ENCODE results near the gene BLVRA.

GRCh38 chr7:43768887-43769272, 10.4 kb downstream of the BLVRA start:
- no peak for TF ChIP-seq MAX (IDR thresholded peaks at IDR 0.05)
- TF ChIP-seq EZH2 (IDR thresholded peaks at IDR 0.05): no peak
- no peak for TF ChIP-seq POLR2A (IDR thresholded peaks at IDR 0.05; ENCODE audit: borderline replicate concordance, extremely low read depth, insufficient read depth, insufficient read length)
- no peak for TF ChIP-seq CBX3 (IDR thresholded peaks at IDR 0.05; ENCODE audit: low read depth)

Measured in HCT116 (cell line).